K562 (cell line): ENCODE results near the gene RALGPS1. TPM values are rescaled to one million over a fixed set of nuclear protein-coding genes. Genes with fewer than 3 reads are reported as not detected.

Source experiments
- ATAC-seq: fragments of 200-7000 bp; cut with Tn5 transposase; 3 replicates; pipeline ENCODE4 v1.9.1; 2020; ENCODE audit warnings: moderate library complexity
- BruUV-seq: library from RNA; stranded (reverse); fragments of 400-500 nt; replicated peaks from 2 replicates; lab custom pipeline; 2021; lab: Mats Ljungman, UMichigan
- CTCF ChIA-PET: fragments of 300-600 bp; formaldehyde crosslinking; extraction: SDS; loops from one replicate; lab custom pipeline; 2021; ENCODE audit warnings: low intra/inter-chr PET ratio; lab: Yijun Ruan, JAX
- POLR2A ChIA-PET: fragments of 300-600, 350-650 bp; sonication (Branson Sonifier 250); formaldehyde crosslinking; extraction: SDS; loops from one replicate; lab custom pipeline; 2021; ENCODE audit warnings: antibody characterized with exemption, inconsistent platforms; lab: Yijun Ruan, JAX
- DNase-seq, 4 experiments: peaks; one replicate each; pipeline versions ENCODE4 v3.0.0 to v3.0.0-alpha.2; 2011 to 2018; ENCODE audit warnings: low spot score in 3 of 4, mixed read lengths in 3 of 4; ENCODE audit errors: extremely low read depth in 1 of 4
- FAIRE-seq: peaks from 2 replicates; lab custom pipeline; 2011; peaks lifted over from hg19 to GRCh38; lab: Jason Lieb, UNC
- H2AFZ ChIP-seq: 2 replicates; pipeline ENCODE4 v1.6.0; 2011; ENCODE audit warnings: low read depth, low read length, control low read depth, inconsistent platforms
- H3K27ac ChIP-seq: fragments of 200-600 bp; 3 replicates; pipeline ENCODE4 v1.8.0; 2011; ENCODE audit warnings: low read depth, mild to moderate bottlenecking, control low read depth, inconsistent platforms, low read length, moderate library complexity, mixed read lengths; ENCODE audit errors: extremely low read depth
- H3K27me3 ChIP-seq, 2 experiments: fragments of 300-600 bp in 1 of 2; 2 replicates in 1 of 2; 3 replicates in 1 of 2; pipeline versions ENCODE4 v1.6.0 to v1.8.0; 2011; ENCODE audit warnings: inconsistent platforms in 2 of 2, low read length in 2 of 2, mild to moderate bottlenecking in 1 of 2, mixed read lengths in 1 of 2, moderate library complexity in 1 of 2; ENCODE audit not compliant: control insufficient read depth in 2 of 2, insufficient read depth in 2 of 2
- H3K36me3 ChIP-seq: fragments of 300-600 bp; 3 replicates; pipeline ENCODE4 v1.8.0; 2011; ENCODE audit warnings: mild to moderate bottlenecking, low read length, inconsistent platforms; ENCODE audit not compliant: control insufficient read depth, insufficient read depth
- H3K4me1 ChIP-seq, 2 experiments: fragments of 200-600 bp in 1 of 2; replicated peaks in 1 of 2; 2 replicates in 1 of 2; 3 replicates in 1 of 2; pipeline versions ENCODE4 v1.5.1 to v1.8.0; 2011; ENCODE audit warnings: inconsistent platforms in 2 of 2, low read length in 2 of 2, mild to moderate bottlenecking in 1 of 2, mixed read lengths in 1 of 2, moderate library complexity in 1 of 2; ENCODE audit not compliant: control insufficient read depth in 2 of 2, insufficient read depth in 2 of 2
- H3K4me2 ChIP-seq: 2 replicates; pipeline ENCODE4 v1.6.1; 2011; ENCODE audit warnings: low read length, control low read depth, inconsistent platforms, mixed read lengths; ENCODE audit not compliant: insufficient read depth
- H3K4me3 ChIP-seq: fragments of 200-600 bp; sonication (generic), shearing (Covaris generic); 2 replicates; pipeline ENCODE4 v1.5.1; 2016; ENCODE audit warnings: control low read depth, inconsistent platforms
- H3K79me2 ChIP-seq: fragments of 200-600 bp; 3 replicates; pipeline ENCODE4 v1.8.0; 2011; ENCODE audit warnings: low read length, inconsistent platforms; ENCODE audit not compliant: control insufficient read depth, insufficient read depth
- H3K9ac ChIP-seq, 2 experiments: 2 replicates each; pipeline versions ENCODE4 v1.6.0 to v1.6.1; 2011; ENCODE audit warnings: low read depth in 2 of 2, low read length in 2 of 2, control low read depth in 1 of 2, inconsistent platforms in 1 of 2, mild to moderate bottlenecking in 1 of 2, mixed read lengths in 1 of 2; ENCODE audit not compliant: insufficient read depth in 1 of 2
- H3K9me1 ChIP-seq: one replicate; pipeline ENCODE4 v1.6.0; 2011; ENCODE audit warnings: inconsistent platforms, mild to moderate bottlenecking, low read length, moderate library complexity; ENCODE audit not compliant: control insufficient read depth, insufficient read depth
- H3K9me3 ChIP-seq: replicated peaks from 2 replicates; pipeline ENCODE4 v1.5.1; 2011; ENCODE audit warnings: low read depth, low read length, inconsistent platforms; ENCODE audit not compliant: control insufficient read depth, insufficient read depth
- H4K20me1 ChIP-seq: replicated peaks from 2 replicates; pipeline ENCODE4 v1.6.1; 2011; ENCODE audit warnings: low read length, inconsistent platforms, mixed read lengths; ENCODE audit not compliant: control insufficient read depth, insufficient read depth
- BCOR ChIP-seq: fragments of 450-650 bp; IDR thresholded peaks from 2 replicates; pipeline ENCODE4 v1.6.1; 2016
- BHLHE40 ChIP-seq: IDR thresholded peaks from 2 replicates; pipeline ENCODE4 v1.6.1; 2011; ENCODE audit warnings: low read length, improper control_type of control experiment
- CBFA2T2 ChIP-seq: fragments of 450-650 bp; conservative IDR thresholded peaks from 2 replicates; pipeline ENCODE4 v1.6.1; 2017; ENCODE audit warnings: mild to moderate bottlenecking
- CHAMP1 ChIP-seq: fragments of 450-650 bp; IDR thresholded peaks from 2 replicates; pipeline ENCODE4 v1.6.1; 2016; ENCODE audit warnings: mild to moderate bottlenecking
- E2F5 ChIP-seq: sonication (generic); formaldehyde crosslinking; IDR thresholded peaks from 2 replicates; pipeline ENCODE4 v1.8.0; 2022; ENCODE audit warnings: mild to moderate bottlenecking, missing genetic modification reagents
- FIP1L1 ChIP-seq: fragments of 200-400 bp; formaldehyde crosslinking; IDR thresholded peaks from 2 replicates; pipeline ENCODE4 v1.6.1; 2018; ENCODE audit warnings: mild to moderate bottlenecking, low read depth, low read length; ENCODE audit not compliant: poor library complexity, severe bottlenecking
- HDAC1 ChIP-seq, 2 experiments: fragments of 450-650 bp; IDR thresholded peaks; 2 replicates each; pipeline ENCODE4 v1.6.1; 2016 to 2017; ENCODE audit warnings: inconsistent platforms in 1 of 2, mild to moderate bottlenecking in 1 of 2, moderate library complexity in 1 of 2
- PRMT5 ChIP-seq: sonication (generic); formaldehyde crosslinking; IDR thresholded peaks from 2 replicates; pipeline ENCODE4 v1.5.0; 2020; ENCODE audit warnings: missing genetic modification reagents
- RHOXF2B ChIP-seq: fragments of 250-450 bp; sonication (Bioruptor Pico); conservative IDR thresholded peaks from 2 replicates; pipeline ENCODE4 v1.5.1; 2021
- RNF2 ChIP-seq: sonication (generic); IDR thresholded peaks from 2 replicates; pipeline ENCODE4 v1.6.1; 2016
- SMAD2 ChIP-seq: fragments of 150-350 bp; IDR thresholded peaks from 2 replicates; pipeline ENCODE4 v1.6.1; 2014; ENCODE audit warnings: low read depth, mild to moderate bottlenecking, low read length
- STAT6 ChIP-seq: sonication (generic); formaldehyde crosslinking; IDR thresholded peaks from 2 replicates; pipeline ENCODE4 v1.8.1; 2023; ENCODE audit warnings: mild to moderate bottlenecking, missing genetic modification reagents
- XRCC3 ChIP-seq: fragments of 450-650 bp; IDR thresholded peaks from 2 replicates; pipeline ENCODE4 v1.6.1; 2017; ENCODE audit warnings: mild to moderate bottlenecking, moderate library complexity
- ZNF77 ChIP-seq: fragments of 250-450 bp; sonication (Bioruptor Pico); IDR thresholded peaks from 2 replicates; pipeline ENCODE4 v1.5.0; 2020
- WGBS: fragments of 100-300 bp; shearing (Covaris generic); methylation state at CpG from one replicate; pipeline ENCODE4 v1.1.6; 2016; ENCODE audit warnings: low coverage, mixed read lengths; ENCODE audit not compliant: insufficient coverage; ENCODE audit errors: missing lambda C conversion rate; 5-methylcytosine and 5-hydroxymethylcytosine counted together
- in situ Hi-C: fragments of 300-500 bp; cut with MboI; formaldehyde crosslinking; loops from 4 replicates; pipeline ENCODE4 v1.15.0; 2018; ENCODE audit warnings: inconsistent platforms, mixed read lengths
- intact Hi-C: fragments of 100-400 bp; cut with micrococcal nuclease; formaldehyde crosslinking; loops from 2 replicates; pipeline ENCODE4 v1.14.2; 2022
- polyA plus RNA-seq, 8 experiments: library from polyadenylated mRNA; depleted of rRNA in 4 of 8; stranded (reverse) in 5 of 8; unstranded in 3 of 8; fragments of >200 nt; fragmentation: Nextera tagmentation in 2 of 8; fragmentation: Illumina TruSeq in 1 of 8; extraction: Ambion mirVana in 2 of 8; extraction: Trizol in 1 of 8; gene quantifications; 2 replicates each; pipeline versions ENCODE4 v1.2.1 to v1.2.3, GENCODE V29; 2011 to 2014; ENCODE audit warnings: inconsistent platforms in 1 of 8, missing spikeins in 1 of 8
- total RNA-seq, 7 experiments: library from RNA; depleted of rRNA in 6 of 7; stranded (reverse); fragments of >200 nt in 6 of 7; fragmentation: Illumina TruSeq in 2 of 7; extraction: Trizol in 2 of 7; gene quantifications; 2 replicates each; pipeline versions ENCODE4 v1.2.1 to v1.2.3, GENCODE V29; 2011 to 2021; ENCODE audit warnings: low replicate concordance in 1 of 7
- TF ChIP-seq, protein P1 (sequence below): fragments of 250-450 bp; sonication (Bioruptor Pico); IDR thresholded peaks from 2 replicates; pipeline ENCODE4 v1.8.0; 2021; ENCODE audit warnings: borderline replicate concordance, mild to moderate bottlenecking, moderate library complexity; ENCODE audit not compliant: poor library complexity, severe bottlenecking

RALGPS1 gene
- total and polyA plus RNA-seq, 9 of the 15 experiments (the other 6 are each of a cell fraction or from before 2014, with no cell fraction given), result 0.04 to 2.6 (median 1.5) TPM

GRCh38 chr9:127056446-127056845 is 141.9 kb downstream of the RALGPS1 start (continued):
- TF ChIP-seq STAT6 (no peak), HDAC1 (IDR thresholded peaks at IDR 0.05) (no peak), RNF2 (no peak), XRCC3 (no peak)
- TF ChIP-seq, all 486 proteins: peak for 0

DNA sequence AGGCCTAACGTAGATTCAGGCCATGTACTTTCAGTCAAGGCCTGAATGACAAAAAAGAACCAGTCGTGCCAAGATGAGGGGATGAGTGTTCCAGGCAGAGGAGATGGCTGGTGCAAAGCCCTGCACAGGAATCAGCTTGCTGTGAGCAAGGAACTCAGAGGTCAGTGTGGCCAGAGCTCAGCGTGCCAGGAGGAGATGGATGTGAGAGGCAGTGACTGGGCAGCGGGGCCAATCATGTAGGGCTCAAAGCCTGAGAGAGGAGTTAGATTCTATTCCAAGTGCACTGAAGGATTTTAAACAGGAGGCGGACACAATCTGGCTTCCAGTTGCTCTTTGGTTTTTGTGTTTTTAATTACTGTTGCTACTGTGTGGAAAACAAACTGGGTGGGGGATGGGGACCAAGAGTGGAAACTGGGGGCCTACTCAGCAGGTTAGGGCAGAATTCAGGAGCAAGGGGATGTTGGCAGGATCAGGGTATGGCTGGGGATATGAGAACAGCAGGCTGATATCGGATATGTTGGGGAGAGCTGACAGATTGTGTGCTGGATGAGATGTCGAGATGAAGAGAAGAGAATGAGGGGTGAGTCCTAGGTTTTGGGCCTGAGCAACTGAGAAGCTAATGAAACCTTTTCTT is 143.5 kb downstream of the RALGPS1 start:
- ChIA-PET CTCF (no interaction called here), POLR2A (interaction anchor here (0.5 to 0.6 kb wide), 2 partner anchors 70 to 250 kb away, joined by 3 to 4 read pairs; no protein-coding TSS in a partner anchor)
- FAIRE-seq (no peak), DNase-seq (no peak), ATAC-seq (no peak)
- no peak overlapping the region for H3K27ac ChIP-seq
- no peaks in the 10 kb centered on the region; the same call in 1 of the 2 replicates for H4K20me1 ChIP-seq
- intact Hi-C loops, result no loop called here
- 18% methylated on average over 7 of the region's 7 CpGs for WGBS
- H3K9me3 ChIP-seq, result no peaks in the 10 kb centered on the region
- in situ Hi-C loops, result no loop called here
- H3K27me3 ChIP-seq, result peaks cover 3 to 13% of the 10 kb centered on the region in 2 experiments; a peak in 3 of 5 replicates
- no peak overlapping the region for H3K9ac ChIP-seq
- no peaks in the 10 kb centered on the region for H3K4me1 ChIP-seq
- H2AFZ ChIP-seq, result no peak overlapping the region
- no peaks in the 10 kb centered on the region for H3K79me2 ChIP-seq
- no peak overlapping the region for H3K4me3 ChIP-seq
- BruUV-seq, result no TSS peak
- no peaks in the 10 kb centered on the region for H3K9me1 ChIP-seq
- H3K36me3 ChIP-seq, result no peaks in the 10 kb centered on the region
- H3K4me2 ChIP-seq, result no peak overlapping the region
- TF ChIP-seq BHLHE40, result no peak
- TF ChIP-seq FIP1L1, result no peak
- TF ChIP-seq CBFA2T2, result no peak
- TF ChIP-seq RHOXF2B (CRISPR knock-in tag), result no peak
- no peak for TF ChIP-seq PRMT5 (CRISPR knock-in tag)
- TF ChIP-seq CHAMP1, result no peak
- TF ChIP-seq ZNF77 (CRISPR knock-in tag), result no peak
- TF ChIP-seq, protein P1, sequence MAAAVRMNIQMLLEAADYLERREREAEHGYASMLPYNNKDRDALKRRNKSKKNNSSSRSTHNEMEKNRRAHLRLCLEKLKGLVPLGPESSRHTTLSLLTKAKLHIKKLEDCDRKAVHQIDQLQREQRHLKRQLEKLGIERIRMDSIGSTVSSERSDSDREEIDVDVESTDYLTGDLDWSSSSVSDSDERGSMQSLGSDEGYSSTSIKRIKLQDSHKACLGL (CRISPR knock-in tag), result no peak
- TF ChIP-seq BCOR, result no peak
- no peak for TF ChIP-seq E2F5
- no peak for TF ChIP-seq SMAD2
